Measurements from ENCODE around the gene HOXD10.

DNA sequence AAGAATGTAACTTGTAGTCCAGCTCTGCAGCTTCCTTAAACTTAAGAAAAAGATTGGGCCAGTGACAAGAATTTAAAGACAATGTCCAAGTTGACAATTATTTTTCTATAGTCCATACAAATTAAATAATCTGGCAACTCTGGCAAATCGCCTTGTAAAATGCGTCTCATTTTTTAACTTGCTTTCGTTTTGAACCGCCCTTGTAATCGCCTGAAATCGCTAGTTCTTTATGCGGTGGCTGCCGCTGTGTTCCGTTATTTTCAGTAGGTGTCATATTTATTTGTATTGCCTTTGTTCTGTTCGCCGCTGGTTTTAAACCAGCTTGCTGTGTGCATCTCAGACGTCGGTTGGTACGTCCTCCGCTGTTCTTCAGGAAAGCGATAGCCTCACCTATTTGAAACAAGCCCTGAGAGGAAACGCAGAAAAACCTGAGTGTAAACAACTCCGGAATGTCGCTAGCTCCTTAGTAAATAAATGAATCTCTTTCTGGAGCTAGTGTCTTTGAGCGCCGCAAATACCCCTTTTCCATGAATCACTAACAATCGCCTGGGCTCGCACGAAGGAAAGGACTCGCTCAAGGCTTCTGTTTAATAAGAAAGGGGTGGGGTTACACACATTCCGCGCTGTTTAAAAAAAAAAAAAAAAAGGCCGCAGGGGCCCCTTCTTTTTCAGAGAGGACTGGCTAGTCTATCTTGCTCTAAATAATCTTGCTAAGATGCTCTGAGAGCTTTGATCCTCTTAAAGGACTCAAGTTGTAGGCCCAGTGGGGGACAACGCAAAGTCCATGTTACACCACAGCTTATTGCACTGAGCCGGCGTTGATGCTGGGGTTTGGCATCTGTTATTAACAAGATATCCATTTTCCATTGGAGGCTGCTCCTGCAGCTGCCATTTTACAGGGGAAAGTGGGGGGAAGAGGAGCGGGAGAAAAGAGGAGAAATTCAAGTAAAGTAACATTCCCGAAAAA is 15.9 kb downstream of the HOXD10 start:
- TF ChIP-seq POLR2A (IDR thresholded peaks at IDR 0.05; ENCODE audit: extremely low read depth, insufficient read length): no peak
- TF ChIP-seq, protein P1, sequence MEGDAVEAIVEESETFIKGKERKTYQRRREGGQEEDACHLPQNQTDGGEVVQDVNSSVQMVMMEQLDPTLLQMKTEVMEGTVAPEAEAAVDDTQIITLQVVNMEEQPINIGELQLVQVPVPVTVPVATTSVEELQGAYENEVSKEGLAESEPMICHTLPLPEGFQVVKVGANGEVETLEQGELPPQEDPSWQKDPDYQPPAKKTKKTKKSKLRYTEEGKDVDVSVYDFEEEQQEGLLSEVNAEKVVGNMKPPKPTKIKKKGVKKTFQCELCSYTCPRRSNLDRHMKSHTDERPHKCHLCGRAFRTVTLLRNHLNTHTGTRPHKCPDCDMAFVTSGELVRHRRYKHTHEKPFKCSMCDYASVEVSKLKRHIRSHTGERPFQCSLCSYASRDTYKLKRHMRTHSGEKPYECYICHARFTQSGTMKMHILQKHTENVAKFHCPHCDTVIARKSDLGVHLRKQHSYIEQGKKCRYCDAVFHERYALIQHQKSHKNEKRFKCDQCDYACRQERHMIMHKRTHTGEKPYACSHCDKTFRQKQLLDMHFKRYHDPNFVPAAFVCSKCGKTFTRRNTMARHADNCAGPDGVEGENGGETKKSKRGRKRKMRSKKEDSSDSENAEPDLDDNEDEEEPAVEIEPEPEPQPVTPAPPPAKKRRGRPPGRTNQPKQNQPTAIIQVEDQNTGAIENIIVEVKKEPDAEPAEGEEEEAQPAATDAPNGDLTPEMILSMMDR (IDR thresholded peaks at IDR 0.05; ENCODE audit: low read depth, low read length): no peak
- TF ChIP-seq MAX (IDR thresholded peaks at IDR 0.05; ENCODE audit: low read depth, low read length): no peak
- TF ChIP-seq MYC (IDR thresholded peaks at IDR 0.05; ENCODE audit: low read depth, low read length): no peak

Measured in NB4 (cell line).